Superior temporal gyrus (tissue), 1 donor: Measurements from ENCODE around the gene AAGAB.

Experiments
- DNase-seq: peaks from one replicate; pipeline ENCODE4 v3.0.0-alpha.2; 2016; ENCODE audit errors: extremely low spot score

AAGAB gene

DNA sequence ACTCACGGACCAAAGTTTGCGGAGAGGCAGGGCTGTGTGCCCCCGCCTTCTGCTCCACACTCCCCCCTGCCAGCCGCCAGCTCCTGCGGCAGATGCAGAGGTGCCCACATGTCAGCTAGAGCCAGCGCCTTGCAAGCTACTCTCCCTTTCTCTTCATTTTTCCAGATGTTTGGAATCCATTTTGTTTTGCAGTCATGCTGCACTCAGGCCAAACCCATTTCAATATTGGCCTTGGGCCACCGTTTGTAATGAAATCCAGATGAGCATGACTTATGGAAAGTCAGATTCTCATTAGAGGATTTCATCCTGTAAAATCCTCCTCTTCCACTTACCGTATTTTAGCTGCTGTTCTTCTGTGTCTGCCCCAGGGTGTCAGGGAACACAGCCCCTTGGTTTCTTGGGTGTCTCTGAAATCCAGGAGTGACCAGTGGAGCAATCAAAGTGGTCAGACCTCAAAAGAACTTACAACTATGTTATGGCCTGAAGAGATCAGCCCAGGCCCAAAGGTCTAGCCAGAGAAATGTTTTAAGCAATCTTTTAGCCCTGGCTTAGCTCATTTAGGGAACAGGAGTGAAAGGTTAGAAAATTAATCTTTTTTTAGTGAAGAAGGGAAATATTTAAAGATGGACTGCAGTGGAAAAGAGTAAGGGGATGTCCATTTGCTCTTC is 65.8 kb downstream of the AAGAB start:
- no peak for DNase-seq

DNA sequence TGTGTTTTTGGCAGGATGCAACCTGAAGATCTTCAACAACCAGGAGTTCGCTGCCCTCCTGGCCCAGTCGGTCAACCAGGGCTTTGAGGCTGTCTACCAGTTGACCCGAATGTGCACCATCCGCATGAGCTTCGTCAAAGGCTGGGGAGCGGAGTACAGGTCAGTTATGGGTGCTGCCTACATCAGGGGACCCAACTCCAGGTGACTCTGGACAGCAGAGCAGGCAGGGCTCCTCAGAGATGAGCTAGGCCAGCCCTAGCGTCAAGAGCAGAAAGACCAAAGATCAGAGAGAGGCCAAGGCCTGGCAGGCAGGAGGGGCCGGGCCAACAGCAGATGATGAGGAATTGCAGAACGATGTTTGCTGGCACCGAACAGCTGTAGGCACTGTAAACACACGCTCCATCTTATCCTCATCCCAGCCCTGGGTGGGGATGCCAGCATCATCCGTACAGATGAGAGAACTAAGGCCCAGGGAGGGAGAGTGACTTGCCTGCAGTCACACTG is 67.1 kb downstream of the AAGAB start:
- DNase-seq: no peak

DNA sequence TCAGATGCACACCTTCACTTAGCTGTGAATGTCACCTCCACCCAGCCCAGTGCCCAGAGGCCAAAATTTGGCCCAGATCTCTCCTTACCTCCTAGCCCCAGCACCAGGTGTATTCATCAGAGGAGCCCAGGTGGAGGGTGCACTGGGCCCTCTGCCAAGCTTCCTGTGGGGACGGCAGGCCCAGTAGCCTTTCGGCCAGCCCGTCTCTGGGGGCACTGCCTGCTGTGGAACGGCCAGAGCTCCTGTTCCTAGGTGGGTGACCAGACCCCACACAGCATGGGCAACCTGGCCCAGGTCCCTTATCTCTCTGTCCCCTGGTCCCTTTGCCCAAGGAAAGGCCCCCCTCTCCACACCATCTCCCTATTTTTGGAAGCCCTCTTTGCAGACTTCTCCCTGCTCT is 67.8 kb downstream of the AAGAB start:
- no peak for DNase-seq

DNA sequence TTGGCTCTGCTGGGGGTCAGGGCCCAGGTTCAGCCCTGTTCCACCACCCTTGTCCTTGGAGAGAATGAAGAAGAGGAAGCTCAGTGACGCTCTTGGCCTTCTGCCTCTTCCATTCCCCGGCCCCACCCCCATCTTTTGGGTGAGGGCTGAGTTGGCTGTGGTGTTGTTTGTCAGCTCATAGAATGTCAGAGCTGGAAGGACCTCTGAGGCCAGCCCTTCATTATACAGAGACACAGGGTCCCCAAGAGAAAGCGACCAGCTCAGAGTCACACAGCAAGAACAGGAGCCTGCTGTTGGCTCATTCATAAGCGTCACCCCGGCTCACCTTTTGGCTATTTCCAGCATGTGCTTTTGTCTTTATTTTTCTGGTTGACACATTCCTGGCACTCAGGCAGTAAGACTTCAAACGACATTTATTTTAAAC is 68.2 kb downstream of the AAGAB start:
- no peak for DNase-seq

DNA sequence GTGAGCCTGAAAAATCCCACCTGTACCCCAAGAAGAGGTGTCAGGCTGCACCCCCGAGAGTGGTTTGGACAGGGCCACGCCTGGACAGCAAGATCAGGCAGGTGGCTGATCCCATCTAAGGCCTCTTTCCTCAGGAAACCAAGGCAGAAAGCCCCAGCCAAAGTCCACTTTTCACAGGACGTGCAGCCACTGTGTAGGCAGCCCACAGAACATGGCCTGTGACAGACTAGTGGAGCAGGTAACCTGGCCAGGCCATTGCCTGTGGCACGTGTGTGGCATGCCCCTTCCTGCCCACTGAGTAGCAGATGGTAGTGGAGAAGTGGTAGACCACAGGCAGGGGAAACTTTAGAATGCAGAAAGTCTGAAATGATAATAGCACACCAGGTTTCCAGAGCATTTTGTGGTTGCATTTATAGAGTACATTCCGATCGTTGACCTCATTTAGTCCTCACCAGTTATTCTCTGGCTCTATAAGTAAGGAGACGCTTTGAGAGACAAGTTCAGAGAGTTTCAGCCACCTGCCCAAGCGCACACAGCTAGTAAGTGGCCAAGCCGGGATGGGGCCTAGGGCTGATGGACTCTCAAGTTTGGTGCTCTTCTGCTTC is 68.7 kb downstream of the AAGAB start:
- no peak for DNase-seq

DNA sequence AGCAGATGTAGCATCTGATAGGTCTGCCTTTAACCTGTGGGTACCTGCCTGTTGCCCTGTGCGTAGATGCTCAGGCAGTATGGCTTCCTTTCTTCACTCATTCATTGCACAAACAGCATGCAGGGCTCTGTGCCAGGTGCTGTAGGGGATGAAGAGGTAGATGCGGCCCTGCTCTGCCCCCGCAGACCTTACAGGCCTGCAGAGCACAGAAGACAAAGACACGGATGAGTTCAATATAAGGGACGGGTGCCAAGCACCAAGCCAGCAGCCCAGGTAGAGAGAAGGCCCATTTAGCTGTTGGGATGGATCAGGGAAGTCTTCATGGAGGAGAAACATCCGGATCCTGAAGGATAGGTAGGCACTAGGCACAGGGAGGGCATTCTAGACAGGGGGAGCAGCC is 69.4 kb downstream of the AAGAB start:
- DNase-seq: no peak

DNA sequence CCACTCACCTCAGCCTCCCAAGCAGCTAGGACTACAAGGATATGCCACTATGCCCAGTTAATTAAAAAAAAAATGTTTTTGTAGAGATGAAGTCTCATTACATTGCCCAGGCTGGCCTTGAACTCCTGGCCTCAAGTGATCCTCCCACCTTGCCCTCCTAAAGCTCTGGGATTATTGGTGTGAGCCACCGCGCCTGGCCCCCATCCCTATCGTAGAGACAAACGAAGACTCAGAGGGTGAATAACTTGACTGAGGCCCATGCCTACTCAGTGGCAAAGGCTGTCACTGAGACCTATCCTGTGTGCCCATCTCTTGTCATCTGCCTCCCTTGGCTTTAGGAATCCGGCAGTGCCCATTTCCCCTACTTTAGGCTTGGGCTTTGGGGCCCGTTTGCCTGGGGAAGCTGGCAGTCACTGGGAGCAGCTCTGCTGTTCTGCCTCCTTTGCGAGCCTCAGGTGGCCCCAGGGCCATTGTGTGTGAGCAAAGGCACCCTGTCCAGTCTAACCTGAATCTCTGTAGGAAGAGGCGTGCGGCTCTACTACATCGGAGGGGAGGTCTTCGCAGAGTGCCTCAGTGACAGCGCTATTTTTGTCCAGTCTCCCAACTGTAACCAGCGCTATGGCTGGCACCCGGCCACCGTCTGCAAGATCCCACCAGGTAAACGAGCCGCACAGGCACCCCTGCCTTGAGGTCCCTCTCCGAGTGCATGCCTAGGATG is 70.1 kb downstream of the AAGAB start:
- no peak for DNase-seq

DNA sequence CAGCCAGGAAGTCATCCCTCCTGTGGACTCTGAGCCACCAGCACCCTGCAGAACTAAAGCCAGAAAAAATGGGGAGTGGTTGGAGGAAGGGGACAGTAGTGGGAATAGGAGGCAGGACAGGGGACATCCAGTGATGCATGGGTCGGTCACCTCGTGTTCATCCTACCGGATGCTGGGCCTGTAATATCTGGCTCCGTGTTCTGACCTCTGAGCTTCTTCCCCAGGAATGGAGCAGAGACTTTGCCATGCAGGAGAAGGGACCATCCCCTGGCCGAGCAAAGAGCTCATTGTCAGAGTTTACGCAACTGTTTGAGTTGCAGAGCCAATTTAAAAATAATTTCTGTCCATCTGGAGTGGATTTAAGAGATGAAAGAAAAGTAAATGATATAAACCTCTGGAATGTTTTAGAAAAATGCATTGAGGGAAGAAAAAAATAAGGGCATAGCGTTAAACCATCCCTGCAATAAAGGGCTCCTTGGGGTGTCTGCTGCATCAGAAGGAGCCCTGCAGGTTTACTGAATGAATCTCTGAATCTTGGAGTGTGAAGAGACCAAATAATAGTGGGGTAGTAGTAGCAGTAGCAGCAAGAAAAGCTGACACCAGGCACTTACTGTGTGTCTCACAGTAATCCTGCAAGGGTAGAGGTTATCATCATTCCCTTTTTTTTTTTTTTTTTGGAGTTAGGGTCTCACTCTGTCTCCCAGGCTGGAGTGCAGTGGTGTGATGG is 70.9 kb downstream of the AAGAB start:
- DNase-seq: no peak

DNA sequence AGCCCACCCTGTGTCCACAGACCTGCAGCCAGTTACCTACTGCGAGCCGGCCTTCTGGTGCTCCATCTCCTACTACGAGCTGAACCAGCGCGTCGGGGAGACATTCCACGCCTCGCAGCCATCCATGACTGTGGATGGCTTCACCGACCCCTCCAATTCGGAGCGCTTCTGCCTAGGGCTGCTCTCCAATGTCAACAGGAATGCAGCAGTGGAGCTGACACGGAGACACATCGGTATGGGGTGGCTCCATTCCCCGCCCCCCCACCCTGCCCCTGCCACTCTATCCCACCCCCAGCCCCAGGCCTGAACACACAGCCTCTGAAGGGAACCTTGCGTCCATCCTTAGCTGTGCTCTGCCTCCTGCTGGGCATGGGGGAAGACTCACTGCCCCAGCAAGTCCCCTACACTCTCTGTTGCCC is 73.2 kb downstream of the AAGAB start:
- DNase-seq: no peak

DNA sequence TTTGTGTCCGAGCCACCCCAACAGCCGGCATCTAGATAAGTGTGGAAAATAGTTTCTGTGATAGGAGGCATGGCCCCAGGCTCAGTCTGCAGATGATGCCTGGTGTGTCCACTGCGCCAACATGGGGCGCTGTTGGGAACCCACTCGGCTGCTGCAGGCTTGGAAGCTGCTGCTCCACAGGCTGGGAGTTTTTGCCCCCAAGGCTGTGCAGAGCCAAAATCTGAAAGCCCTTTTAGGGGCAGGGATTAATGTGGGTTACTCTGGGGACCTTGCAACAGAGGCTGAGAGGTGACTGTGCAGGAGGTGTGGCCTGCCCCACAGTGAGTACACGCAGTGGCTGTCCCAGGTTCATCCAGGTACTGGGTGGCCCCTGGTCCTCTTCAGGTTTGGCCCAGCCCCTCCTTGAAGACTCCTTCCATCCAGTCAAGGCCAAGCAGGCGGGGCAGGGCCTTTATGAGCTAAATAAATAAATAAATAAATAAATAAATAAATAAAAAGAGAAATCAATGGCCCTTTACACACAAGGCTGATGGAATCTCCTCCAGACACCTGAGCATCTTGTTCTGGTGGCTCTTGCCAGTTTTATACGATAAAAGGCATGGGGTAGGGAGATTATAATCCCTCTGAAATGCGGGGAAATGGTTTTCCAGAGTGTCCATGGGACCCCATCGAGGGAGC is 73.8 kb downstream of the AAGAB start:
- no peak for DNase-seq

DNA sequence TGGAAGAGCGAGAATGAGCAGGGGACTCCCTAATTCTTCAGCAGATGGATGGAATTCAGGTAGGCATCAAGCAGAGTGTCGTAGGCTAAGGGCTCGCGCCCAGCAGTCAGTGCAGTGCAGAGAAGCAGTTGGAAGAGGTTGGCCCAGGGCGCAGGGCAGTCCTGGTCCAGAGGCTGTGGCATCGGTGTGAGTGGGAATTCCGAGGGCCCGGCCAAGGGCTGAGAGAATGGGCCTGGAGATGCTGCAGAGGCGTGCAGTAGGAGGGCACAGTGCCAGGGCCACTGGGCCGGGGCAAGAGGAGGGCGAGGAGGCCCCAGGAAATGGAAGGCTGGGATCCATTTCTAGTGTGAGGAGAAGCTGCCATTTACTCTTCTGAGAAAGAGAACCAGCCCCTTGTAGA is 74.4 kb downstream of the AAGAB start:
- DNase-seq: no peak

DNA sequence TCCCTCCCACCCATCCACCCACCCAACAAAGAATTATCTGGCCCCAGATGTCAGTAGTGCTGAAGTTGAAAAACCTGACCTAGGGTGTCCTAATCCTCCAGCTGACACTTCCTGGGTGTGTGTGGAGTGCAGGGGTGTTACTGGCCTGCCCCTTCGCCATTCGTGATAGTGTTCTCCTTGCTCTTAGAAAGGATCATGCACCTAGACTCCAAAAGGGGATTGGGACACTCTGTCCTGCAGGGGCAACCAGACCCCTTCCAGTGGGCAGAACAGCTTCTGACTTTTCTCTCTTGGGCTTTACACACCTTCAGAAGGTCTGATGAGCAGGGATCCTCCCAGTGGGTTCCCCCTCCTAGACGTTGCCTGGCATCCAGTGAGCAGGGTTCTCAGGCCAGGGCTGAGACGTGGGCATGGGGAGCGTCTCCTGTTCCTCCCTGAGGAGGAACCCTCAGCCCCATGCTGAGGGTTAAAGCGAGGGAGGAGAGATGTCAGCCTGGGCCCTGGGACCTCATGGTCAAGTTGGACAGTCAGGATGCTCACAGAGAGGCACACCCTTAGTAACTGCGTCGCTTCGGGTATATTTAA is 75.0 kb downstream of the AAGAB start:
- no peak for DNase-seq

DNA sequence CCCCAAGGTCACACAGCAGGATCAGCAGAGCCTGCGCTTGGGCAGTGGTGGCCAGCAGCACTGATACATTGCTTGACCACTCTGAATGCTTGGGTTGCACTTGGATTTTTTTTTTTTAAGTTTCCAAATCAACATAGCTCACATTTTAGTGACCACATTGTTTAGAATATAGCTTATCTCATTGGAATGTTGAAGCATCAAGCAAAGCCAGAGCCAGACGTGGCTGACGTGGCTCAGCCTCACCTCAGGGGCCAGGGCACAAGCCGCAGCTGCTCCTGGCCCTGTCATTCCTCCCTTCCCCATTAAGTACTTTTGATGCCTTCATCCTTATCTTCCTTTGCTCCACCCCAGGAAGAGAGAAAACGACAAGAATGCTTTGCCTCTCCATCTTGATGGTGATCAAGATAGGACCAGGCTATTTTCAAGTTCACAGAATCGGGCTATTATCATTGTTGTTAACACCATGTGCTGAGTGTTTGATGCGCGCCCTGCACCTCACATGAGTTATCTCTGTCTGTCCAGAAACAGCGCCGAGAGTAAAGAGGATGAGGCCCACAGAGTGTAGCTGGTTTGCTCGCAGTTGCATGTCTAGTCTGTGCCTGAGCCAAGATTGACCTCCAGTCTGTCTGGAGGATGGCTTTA is 75.8 kb downstream of the AAGAB start:
- no peak for DNase-seq

DNA sequence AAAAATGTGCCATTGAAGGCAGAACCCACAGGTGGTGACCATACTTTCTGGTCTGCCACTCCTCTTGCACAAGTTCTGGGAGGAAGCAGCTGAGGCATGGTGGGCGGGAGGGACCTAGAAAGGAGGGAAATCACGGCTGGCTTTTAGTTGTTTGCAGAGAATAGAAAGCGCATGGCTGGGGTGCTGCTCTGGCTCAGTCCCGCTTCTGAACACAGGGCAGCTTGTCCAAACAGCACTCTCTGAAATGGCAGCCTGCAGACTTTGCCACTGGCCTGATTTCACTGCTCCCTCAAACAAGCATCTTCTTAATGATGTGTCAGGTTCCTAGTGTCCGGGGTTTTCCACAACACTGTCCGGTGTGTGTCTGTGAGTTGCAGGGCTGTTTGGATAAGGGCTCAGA is 76.7 kb downstream of the AAGAB start:
- no peak for DNase-seq

DNA sequence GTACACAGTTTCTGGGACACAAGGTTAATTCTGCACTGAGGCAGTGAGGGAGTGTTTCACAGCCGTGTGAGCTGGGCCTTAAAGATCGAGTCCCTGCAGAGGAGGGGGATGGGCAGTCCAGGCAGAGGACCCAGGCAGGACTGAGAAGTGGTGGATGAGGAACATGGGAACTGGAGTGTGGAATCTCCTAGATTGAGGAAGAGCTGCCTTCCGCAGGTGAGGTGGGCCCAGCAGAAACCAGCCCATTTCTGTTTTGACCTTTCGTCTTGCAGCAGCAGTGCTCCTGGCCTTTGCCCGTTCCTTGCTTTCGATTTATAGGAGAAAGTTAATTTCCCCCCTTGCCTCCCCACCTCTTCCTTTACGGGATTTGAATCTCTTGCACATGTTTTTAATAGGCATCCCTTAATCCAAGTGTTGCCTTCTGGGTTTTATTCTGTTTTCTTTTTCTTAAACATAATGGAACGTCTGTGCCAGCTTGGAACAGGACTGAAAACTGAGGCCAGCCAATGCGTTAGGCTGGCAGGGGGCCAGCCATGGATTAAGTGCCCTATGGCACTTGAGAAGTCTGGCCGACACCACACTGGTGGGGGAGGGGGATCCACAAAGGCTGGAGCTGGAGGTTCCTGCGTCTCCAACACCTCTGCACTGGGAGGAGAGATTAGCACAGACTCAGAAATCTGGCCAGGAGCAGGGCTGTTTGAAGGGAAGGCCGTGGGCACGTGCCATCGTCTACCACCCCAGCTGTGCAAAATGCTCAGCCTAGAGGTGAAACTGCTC is 78.1 kb downstream of the AAGAB start:
- DNase-seq: no peak

DNA sequence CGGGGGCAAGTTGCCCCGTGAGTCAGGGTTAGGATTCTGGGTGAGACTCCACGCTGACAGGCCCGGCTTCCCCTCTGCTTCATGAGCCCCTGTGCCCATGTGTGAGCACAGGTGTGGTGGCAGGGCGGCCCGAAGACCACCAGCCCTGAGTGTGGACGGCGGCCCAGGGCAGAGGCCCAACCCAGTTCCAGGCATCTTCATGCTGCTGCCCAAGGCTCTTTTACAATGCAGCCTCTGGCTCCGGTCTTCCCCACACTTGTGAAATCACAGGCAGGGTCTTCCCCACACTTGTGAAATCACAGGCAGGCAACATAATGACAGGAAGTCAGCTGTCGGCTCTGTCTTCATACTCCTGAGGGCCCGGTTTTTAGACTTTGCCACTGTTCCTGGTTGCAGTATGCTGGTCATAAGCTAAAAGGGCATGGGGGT is 78.8 kb downstream of the AAGAB start:
- no peak for DNase-seq

DNA sequence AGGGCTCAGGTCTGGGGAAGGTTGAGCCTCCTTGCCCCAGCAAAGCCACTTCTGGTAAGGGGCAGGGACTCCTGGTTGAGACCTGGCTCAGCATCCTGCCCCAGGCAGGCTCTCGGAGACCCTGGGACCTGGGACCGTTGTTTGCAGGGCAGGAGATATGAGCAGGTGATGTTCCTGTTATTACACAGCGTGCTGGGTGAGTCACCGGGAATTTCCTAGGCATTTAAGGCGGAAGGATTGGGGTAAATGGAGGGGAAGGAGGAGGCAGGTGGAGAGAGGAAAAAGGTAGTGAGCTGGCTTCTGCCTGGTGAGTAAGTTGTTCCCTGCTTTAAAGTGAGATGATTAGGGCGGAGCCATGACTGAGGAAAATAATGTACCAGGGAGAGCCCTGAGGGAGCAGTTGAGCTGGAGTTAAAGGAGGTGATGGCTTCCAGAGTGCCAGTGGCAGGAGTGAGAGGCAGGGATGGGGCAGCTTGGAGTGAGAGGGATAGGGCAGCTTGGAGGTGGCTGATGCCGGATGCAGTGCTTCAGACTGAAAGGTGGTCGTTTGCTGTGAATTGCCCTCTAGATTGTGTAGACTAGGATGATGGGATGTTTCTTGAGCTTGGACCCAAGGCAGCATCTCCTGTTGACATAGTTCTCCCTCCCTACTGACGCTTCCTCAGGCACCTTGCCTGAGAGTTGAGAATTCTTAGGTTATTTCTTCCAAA is 79.4 kb downstream of the AAGAB start:
- DNase-seq: no peak

DNA sequence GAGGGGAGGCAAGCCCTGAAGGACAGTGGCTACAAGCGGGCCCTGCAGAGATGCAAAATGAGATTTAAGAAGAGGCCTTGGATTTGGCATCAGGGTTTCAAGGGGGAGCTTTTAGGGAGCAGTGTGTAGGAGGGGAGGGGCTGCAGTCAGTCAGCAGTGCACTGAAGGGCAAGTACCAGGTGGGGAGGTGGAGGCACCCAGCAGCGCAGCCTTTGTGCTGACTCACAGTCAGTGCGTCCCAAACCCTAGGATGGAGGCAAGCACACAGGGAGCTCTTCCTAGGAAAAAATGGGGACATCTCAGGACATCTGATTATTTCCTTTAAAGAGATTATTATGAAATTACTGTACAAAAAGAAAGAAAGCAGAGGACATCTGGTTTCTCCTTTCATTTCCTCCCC is 80.0 kb downstream of the AAGAB start:
- no peak for DNase-seq

DNA sequence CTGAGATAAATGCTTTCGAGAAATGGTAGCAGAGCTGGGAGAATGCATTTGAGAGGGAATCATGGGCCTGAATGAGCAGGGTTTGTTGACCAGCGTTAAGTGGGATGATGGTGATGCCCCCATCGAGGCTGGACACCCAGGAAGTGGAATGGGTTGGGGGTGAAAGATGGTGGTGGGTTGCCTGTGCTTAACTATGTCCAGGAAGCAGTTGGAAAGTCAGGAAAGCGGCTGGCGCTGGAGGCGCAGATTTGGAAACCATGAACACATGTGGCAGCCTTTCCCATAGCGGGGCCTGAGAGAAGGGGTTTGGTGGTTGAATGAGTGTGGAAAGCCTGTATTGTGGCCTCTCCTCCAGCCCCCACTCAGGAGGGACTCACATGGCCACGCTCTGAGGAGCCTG is 80.7 kb downstream of the AAGAB start:
- DNase-seq: no peak
